Hepatocyte (in vitro differentiated cells): Measurements from ENCODE around the gene OPRL1.

ENCODE experiments used
- EZH2phosphoT487 ChIP-seq: fragments of 200-600 bp; sonication (generic); IDR thresholded peaks from one replicate; pipeline ENCODE4 v1.6.1; 2018; ENCODE audit warnings: antibody characterized with exemption, mild to moderate bottlenecking, low read depth, moderate library complexity; ENCODE audit not compliant: unreplicated experiment, severe bottlenecking
- TF ChIP-seq, protein P1 (sequence below): fragments of 200-600 bp; sonication (generic); IDR thresholded peaks from 2 replicates; pipeline ENCODE4 v1.5.1; 2016; ENCODE audit warnings: antibody characterized with exemption, mild to moderate bottlenecking; ENCODE audit not compliant: poor library complexity

DNA sequence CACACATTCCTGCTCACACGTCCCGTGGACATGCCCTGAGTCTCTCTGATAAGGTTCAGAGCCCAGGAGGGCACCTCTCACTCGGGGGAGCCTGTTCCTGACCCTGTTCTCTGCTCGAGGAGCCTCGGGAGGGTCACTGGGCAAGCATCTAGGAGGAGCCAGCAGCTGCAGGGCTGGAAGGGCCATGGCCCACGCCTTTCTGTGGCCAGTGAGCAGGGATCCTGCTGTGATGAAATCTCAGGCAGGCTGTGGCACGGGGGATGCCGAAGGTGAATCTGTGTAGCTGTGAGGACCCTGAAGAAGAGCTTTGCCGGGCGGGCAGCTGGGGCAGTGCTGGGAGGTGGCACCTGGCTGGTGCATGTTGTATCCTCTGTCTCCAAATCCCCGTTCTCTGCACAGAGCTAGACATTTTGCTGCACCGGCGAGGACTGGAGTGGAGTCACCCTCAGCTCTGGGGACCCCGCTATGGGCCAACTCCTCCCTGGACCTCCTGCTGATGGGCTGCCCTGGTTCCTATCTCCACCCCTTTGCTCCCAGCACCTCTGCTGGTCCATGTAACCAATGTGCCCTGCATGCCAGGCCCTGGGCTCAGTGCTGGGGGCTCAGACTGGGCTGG is 34.6 kb downstream of the OPRL1 start:
- TF ChIP-seq, protein P1, sequence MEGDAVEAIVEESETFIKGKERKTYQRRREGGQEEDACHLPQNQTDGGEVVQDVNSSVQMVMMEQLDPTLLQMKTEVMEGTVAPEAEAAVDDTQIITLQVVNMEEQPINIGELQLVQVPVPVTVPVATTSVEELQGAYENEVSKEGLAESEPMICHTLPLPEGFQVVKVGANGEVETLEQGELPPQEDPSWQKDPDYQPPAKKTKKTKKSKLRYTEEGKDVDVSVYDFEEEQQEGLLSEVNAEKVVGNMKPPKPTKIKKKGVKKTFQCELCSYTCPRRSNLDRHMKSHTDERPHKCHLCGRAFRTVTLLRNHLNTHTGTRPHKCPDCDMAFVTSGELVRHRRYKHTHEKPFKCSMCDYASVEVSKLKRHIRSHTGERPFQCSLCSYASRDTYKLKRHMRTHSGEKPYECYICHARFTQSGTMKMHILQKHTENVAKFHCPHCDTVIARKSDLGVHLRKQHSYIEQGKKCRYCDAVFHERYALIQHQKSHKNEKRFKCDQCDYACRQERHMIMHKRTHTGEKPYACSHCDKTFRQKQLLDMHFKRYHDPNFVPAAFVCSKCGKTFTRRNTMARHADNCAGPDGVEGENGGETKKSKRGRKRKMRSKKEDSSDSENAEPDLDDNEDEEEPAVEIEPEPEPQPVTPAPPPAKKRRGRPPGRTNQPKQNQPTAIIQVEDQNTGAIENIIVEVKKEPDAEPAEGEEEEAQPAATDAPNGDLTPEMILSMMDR = no peak
- no peak for TF ChIP-seq EZH2phosphoT487
